Glomerular endothelial cell (primary cell): ENCODE data around the gene UST. TPM values are rescaled to one million over a fixed set of nuclear protein-coding genes. Genes with fewer than 3 reads are reported as not detected.
"Not testable (repeated sequence)": the region's sequence is repeated elsewhere in the genome, so short reads cannot be mapped to it uniquely, and the experiment has no call there.

Experiments
- DNase-seq: peaks from one replicate; pipeline ENCODE4 v3.0.0-alpha.2; 2011; ENCODE audit warnings: low read depth, low spot score; ENCODE audit errors: extremely low read depth
- total RNA-seq: library from RNA; depleted of rRNA; stranded (reverse); fragments of >200 nt; gene quantifications from 2 replicates; pipeline ENCODE4 v1.2.3, GENCODE V29; 2015

The UST gene
- total RNA-seq, 1 donor from 2014 or later: 2.0 TPM

GRCh38 chr6:148890652-148891404 is 144.0 kb downstream of the UST start:
- DNase-seq: no peak

- DNase-seq: no peak
These were observed 144.6 kb downstream of the UST start for GRCh38 chr6:148891405-148891783.

- DNase-seq: no peak
These were observed 145.4 kb downstream of the UST start for GRCh38 chr6:148892247-148892646.

DNA sequence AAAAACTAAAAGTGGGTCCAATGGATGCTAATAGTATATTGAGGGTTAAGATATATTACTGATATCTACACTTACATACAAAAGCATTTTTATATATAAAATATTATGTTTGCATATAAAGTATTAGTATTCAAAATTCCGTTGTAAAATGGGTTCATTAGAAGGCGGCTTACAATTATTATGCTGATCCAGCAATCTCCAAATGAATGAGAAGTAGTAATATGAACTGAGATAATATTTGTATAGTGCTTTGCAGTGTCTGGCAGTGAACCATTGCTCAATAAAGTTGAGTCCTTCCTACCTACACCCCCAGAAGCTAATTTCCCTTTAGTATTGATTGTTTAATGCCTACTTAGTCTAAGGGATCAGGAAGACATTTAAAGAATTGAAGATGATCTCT is 146.2 kb downstream of the UST start:
- DNase-seq: no peak

DNA sequence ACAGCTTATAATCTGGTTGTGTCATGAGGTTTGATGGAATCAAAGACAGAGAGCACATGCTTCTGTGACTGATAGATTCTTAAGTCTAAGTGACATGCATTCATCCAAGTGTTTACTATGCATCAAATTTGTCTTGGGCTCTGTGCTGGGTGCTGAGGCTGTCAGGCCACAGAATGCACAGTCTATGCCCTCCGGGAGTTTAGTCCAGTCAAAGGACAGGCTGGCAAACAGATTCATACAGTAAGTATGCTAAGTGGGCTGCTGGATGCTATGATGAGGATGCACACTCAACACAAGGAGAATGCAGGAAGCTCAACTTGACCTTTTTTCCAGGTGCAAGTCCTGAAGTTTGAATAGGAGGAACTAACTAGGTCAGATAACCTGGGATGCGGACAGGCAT is 146.7 kb downstream of the UST start:
- DNase-seq: no peak

DNA sequence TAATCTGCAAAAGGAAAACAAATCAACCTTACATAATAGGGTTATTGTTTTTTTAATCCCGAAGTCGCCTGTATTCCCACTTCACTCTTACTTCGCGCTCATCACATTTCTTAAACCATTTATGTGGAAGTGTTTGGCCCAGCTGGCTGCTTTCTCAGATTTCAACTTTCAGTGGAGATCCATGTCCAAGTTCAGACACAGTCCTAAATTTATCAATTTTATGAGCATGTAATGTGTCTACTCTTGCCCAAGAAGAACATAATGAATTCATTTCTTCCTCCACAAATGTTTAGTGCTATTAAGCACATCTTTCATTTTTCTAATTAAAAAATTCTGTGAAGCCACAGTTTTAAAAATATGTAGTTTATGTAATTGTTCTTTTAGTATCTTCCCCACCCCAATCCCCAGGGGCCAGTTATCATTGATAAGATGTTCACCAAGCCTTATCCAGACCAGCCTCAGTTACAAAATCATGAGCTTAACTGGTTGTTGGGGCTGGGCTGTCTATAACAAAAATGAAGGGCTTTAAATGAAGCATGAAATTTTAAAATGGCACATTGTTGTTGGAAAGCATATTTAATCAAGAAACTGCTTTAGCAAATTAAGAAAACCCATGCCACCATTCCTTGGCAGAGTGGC is 151.7 kb downstream of the UST start:
- DNase-seq: no peak

GRCh38 chr6:148904896-148905870 is 158.4 kb downstream of the UST start:
- no peak for DNase-seq

DNA sequence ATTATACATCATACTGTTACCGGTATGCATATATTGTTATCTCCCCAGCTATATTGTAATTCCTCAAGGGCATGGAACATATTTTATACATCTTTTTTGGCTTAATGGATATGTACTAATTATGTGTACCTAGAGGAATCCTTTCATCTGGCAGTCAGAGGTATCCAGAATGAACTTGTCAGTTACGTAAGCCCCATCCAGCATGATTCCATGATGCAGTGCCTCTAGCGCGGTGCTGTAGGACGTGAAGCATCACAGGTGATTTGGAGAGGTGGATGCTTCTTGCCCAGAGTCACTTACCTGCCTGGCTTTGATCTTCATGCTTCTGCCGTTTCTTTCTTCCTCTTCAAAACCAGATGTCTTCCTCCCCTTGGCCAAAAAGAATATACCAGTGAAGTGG is 159.1 kb downstream of the UST start:
- no peak for DNase-seq

GRCh38 chr6:148906386-148906785 is 159.6 kb downstream of the UST start:
- DNase-seq: no peak

- no peak for DNase-seq
These were observed 160.7 kb downstream of the UST start for GRCh38 chr6:148907573-148907972.

DNA sequence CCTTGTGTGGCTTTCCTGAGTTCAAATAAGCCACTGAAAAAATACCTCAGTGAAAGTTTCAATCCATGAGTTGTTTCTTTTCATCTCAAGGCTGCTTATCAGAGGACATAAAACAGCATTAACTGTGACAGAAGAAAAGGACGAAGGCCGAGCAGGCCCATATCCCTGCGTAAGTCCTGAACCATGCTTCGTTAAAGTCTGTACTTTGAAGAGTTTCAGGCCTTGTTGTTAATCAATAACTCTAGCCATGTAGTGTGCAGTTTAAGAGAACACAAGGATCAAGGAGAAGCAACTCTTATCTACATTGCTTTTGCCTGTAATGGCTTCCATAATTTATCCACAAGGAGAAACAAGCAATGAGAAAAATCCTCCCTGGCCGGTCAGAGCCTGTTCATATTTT is 165.4 kb downstream of the UST start:
- DNase-seq: no peak

- no peak for DNase-seq
These were observed 169.0 kb downstream of the UST start for GRCh38 chr6:148915810-148916209.

DNA sequence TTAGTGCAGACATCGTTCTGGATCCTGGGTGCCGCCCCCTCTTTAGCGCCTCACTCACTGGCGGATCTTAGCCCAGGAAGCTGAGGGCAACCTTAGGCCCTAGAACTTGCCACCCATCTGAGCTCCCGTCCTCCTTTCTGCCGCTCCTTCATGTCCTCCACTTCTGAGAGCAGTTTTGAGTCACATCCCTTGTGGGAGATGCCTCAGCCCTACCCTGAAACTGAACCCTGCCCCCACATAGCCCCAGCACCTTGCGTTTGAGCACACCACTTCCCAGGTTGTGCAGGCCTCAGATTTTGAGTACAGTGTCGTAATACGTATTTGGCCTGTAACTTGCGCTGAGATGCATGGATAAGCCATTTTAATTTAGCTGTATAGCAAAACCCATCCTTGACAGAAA is 169.7 kb downstream of the UST start:
- DNase-seq: not testable (repeated sequence)

DNA sequence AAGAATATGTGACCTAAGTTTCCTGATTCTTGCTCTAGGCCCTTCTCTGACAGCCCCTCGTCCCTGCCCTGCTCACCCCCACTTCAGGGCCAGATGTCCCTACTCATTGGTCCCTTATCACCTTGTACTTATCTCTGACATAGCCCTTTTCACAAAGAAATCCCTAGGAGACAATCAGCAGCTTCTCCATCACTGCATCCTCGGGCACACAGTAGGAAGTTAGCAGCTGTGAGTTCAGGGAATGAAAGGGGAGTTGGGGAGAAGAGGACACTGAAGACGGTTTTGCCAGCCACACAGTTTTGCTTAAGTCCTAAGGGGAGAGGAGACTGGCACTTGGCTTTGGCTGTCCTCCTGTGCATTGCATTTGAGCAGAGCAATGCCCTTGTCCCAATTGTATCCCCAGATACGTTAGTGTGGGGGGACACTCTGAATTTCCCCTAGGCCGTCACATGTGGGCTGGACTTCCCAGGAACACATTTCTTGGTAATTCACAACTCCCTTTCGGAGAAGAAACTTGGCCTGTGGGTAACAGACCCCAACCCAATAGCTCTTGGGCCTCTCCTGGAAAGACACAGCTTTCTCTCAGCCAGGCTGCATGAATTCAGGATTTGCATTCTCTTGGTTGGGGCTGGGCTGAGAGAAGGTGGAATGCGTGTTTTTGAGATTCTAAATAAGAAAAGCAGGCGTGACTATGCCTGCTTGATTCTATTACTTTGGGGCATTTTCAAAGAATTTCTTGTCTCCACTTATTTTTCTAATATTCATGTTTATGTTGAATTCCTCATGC is 177.6 kb downstream of the UST start:
- no peak for DNase-seq

DNA sequence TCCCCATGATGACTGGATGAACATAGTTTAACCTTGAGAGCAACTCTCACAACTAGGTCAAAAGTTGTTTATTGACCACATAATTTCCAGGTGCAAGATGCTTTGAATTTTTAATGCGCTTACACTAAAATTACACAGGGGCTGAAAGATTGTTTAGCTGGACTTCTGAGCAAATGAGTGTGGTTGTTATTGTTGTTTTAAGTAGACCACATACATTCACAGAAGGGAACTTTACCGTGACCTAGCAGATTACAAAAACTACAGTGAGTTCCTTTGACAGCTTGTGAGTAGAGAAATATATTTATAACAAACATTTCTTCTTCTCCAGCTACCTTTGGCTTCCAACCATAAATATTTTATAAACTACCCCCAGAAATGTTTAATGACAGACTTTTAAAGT is 178.9 kb downstream of the UST start:
- DNase-seq: no peak

DNA sequence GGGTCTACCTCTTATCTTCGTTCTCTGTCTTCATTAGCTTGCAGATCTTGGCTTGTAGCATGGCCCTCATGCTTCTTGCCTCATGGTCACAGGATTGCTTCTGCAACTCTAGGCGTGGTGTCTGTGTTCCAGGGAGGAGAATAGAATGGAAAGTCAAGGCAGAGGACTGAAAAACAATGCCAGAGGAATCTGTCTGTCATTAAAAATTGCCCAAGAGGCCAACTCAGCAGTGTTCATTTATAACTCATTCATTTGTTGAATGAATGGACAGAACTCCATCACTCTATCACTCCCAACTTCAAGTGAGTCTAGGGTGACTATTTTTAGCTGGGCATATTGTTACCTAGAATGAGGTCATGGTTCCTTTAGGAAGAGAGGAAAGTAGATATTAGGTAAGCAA is 179.6 kb downstream of the UST start:
- no peak for DNase-seq

DNA sequence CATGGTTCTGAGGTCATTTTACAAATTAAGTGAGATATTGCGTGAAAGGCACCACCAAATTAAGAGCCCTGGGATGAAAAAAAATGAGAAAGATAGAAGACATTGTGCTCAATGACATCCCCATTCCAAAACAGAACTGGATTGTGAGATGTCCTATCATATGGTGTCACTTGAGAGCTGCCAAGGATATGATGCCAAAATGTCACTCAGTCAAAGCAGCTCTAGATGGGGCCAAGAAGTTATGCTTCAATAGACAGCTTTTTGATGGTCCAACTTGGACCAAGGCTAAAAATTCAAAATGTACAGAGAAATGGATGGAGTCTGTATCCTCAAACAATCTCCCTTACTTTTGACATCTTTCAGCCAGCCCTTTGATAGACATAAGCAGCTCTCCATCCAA is 180.8 kb downstream of the UST start:
- DNase-seq: no peak

DNA sequence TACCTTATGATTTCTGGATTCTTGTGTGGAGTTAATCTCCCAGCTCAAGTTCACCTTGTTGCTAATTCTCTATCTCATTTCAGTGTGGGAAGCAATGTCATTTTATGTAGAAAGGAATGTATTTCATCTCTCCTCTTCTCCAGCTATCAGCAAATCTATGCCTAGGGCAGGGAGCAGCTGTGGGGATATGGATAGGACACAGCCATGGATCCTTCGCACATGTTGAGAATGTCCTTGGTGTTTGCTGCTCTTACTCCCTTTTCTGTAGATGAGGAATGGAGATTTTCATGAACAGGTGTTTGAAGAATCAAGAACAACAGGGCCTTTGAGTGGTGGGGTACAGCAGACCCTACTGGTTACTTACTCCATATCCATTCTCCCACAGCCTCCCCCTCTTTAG is 182.0 kb downstream of the UST start:
- DNase-seq: no peak

- DNase-seq: no peak
These were observed 185.4 kb downstream of the UST start for GRCh38 chr6:148932208-148932607.

DNA sequence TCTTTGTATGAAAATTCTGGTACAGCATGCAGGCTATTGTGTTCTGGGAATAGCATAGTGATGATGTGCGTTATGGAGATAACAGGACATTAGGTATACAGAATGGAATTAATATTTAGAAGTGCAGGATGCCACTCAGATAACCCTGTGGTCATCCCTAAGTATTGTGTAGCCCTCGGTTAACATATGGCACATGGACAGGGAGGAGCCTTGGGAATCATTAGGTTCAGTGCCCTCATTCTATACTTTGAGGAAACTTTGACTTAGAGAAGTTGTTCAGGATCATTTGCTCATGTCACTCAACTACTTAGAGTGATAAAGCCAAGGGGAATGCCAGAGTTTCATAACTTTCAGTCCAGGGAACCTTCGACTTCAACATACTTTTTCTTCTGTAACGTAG is 185.9 kb downstream of the UST start:
- DNase-seq: no peak

GRCh38 chr6:148934539-148934938 is 187.7 kb downstream of the UST start:
- DNase-seq: no peak
